Epithelial cell of proximal tubule (primary cell): ENCODE results near the gene SYT13. TPM values are rescaled to one million over a fixed set of nuclear protein-coding genes. Genes with fewer than 3 reads are reported as not detected.

Experiments
- DNase-seq: peaks from one replicate; pipeline ENCODE4 v3.0.0-alpha.2; 2011; ENCODE audit warnings: low read depth
- H3K4me3 ChIP-seq: 2 replicates; pipeline ENCODE4 v1.5.1; 2011; ENCODE audit warnings: low read depth, mild to moderate bottlenecking, low read length
- CTCF ChIP-seq: conservative IDR thresholded peaks from 2 replicates; pipeline ENCODE4 v1.5.1; 2012; ENCODE audit warnings: low read depth, mild to moderate bottlenecking, low read length
- total RNA-seq: library from RNA; depleted of rRNA; stranded (reverse); fragments of >200 nt; gene quantifications from 2 replicates; pipeline ENCODE4 v1.2.3, GENCODE V29; 2015

Gene SYT13
- total RNA-seq, 1 donor from 2014 or later = 5.4 TPM

GRCh38 chr11:45322111-45322705 lies 36.1 kb upstream of the SYT13 start:
- no peak overlapping the region for H3K4me3 ChIP-seq
- no peak for TF ChIP-seq CTCF
- no peak for DNase-seq

GRCh38 chr11:45321669-45322068 lies 35.5 kb upstream of the SYT13 start:
- H3K4me3 ChIP-seq = no peak overlapping the region
- TF ChIP-seq CTCF = no peak
- DNase-seq = no peak

- no peak for DNase-seq
- no peak for TF ChIP-seq CTCF
Observed at GRCh38 chr11:45321031-45321595, 35.0 kb upstream of the SYT13 start.

GRCh38 chr11:45320371-45320770 lies 34.2 kb upstream of the SYT13 start:
- DNase-seq = no peak
- no peak for TF ChIP-seq CTCF
- H3K4me3 ChIP-seq = no peak overlapping the region

More at GRCh38 chr11:45321031-45321595, 35.0 kb upstream of the SYT13 start:
- H3K4me3 ChIP-seq = no peak overlapping the region

- TF ChIP-seq CTCF = no peak
- no peak for DNase-seq
- H3K4me3 ChIP-seq = no peak overlapping the region
Observed at GRCh38 chr11:45319077-45319476, 32.9 kb upstream of the SYT13 start.

- DNase-seq = no peak
- no peak overlapping the region for H3K4me3 ChIP-seq
- no peak for TF ChIP-seq CTCF
Observed at GRCh38 chr11:45318516-45318915, 32.4 kb upstream of the SYT13 start.

GRCh38 chr11:45316258-45316657 lies 30.1 kb upstream of the SYT13 start:
- no peak overlapping the region for H3K4me3 ChIP-seq
- TF ChIP-seq CTCF = no peak
- no peak for DNase-seq
